H1 (cell line): Measurements from ENCODE around the gene SRRM4. TPM values are rescaled to one million over a fixed set of nuclear protein-coding genes. Genes with fewer than 3 reads are reported as not detected.

Source experiments
- CTCF ChIA-PET: fragments of 300-600 bp; sonication (Branson Sonifier 250); formaldehyde crosslinking; loops from one replicate; lab custom pipeline; 2021; ENCODE audit not compliant: partially characterized antibody; lab: Charles Lee
- POLR2A ChIA-PET: fragments of 300-600 bp; sonication (Branson Sonifier 250); formaldehyde crosslinking; loops from one replicate; lab custom pipeline; 2021; ENCODE audit warnings: inconsistent platforms; ENCODE audit not compliant: partially characterized antibody; lab: Charles Lee
- DNase-seq, 2 experiments: peaks; one replicate each; pipeline versions ENCODE4 v3.0.0 to v3.0.0-alpha.2; 2010 to 2022; ENCODE audit warnings: low spot score in 2 of 2, low read depth in 1 of 2, mixed read lengths in 1 of 2
- FAIRE-seq: peaks from 2 replicates; lab custom pipeline; 2011; peaks lifted over from hg19 to GRCh38; lab: Jason Lieb, UNC
- H2AFZ ChIP-seq: 2 replicates; pipeline ENCODE4 v1.8.1; 2012; ENCODE audit warnings: low read length, inconsistent platforms
- H2AK5ac ChIP-seq: 2 replicates; pipeline ENCODE4 v1.6.1; 2013; ENCODE audit warnings: low read depth, low read length
- H2BK120ac ChIP-seq: replicated peaks from 2 replicates; pipeline ENCODE3; 2013; ENCODE audit warnings: low read depth, low read length, inconsistent platforms
- H2BK12ac ChIP-seq: 2 replicates; pipeline ENCODE4 v1.6.1; 2013; ENCODE audit warnings: low read depth, low read length
- H2BK15ac ChIP-seq: 2 replicates; pipeline ENCODE4 v1.6.1; 2013; ENCODE audit warnings: low read length
- H2BK20ac ChIP-seq: 2 replicates; pipeline ENCODE4 v1.6.1; 2013; ENCODE audit warnings: low read length
- H2BK5ac ChIP-seq: 2 replicates; pipeline ENCODE4 v1.6.1; 2013; ENCODE audit warnings: low read depth, low read length
- H3K14ac ChIP-seq: 2 replicates; pipeline ENCODE4 v1.6.1; 2013; ENCODE audit warnings: inconsistent platforms; ENCODE audit not compliant: insufficient read length
- H3K18ac ChIP-seq: 2 replicates; pipeline ENCODE4 v1.6.1; 2013; ENCODE audit warnings: low read length; ENCODE audit errors: extremely low read depth
- H3K23ac ChIP-seq: 2 replicates; pipeline ENCODE4 v1.6.1; 2013; ENCODE audit warnings: inconsistent platforms; ENCODE audit not compliant: insufficient read length
- H3K23me2 ChIP-seq: 2 replicates; pipeline ENCODE4 v1.6.1; 2013; ENCODE audit warnings: low read depth, low read length
- H3K27ac ChIP-seq: 2 replicates; pipeline ENCODE4 v1.6.1; 2011; ENCODE audit warnings: low read depth, low read length, inconsistent platforms
- H3K27me3 ChIP-seq, 4 experiments: replicated peaks in 1 of 4; 1 replicate in 1 of 4; 2 replicates in 3 of 4; pipeline versions ENCODE4 v1.6.1 to v1.8.1; 2011 to 2013; ENCODE audit warnings: low read length in 3 of 4, mild to moderate bottlenecking in 3 of 4, inconsistent platforms in 2 of 4, mixed read lengths in 2 of 4, moderate library complexity in 1 of 4; ENCODE audit not compliant: control insufficient read depth in 3 of 4, insufficient read depth in 3 of 4; ENCODE audit errors: extremely low read depth in 1 of 4
- H3K36me3 ChIP-seq, 4 experiments: 2 replicates each; pipeline versions ENCODE4 v1.6.1 to v1.8.1; 2011 to 2013; ENCODE audit warnings: mild to moderate bottlenecking in 4 of 4, low read length in 3 of 4, moderate library complexity in 2 of 4, control low read depth in 1 of 4, inconsistent platforms in 1 of 4; ENCODE audit not compliant: insufficient read depth in 4 of 4, control insufficient read depth in 2 of 4
- H3K4ac ChIP-seq: replicated peaks from 2 replicates; pipeline ENCODE3; 2013; ENCODE audit warnings: low read length, low read depth, mixed read lengths, inconsistent platforms; ENCODE audit not compliant: insufficient read length
- H3K4me1 ChIP-seq, 4 experiments: replicated peaks in 1 of 4; 1 replicate in 1 of 4; 2 replicates in 3 of 4; pipeline versions ENCODE4 v1.6.1 to v1.8.1; 2011 to 2013; ENCODE audit warnings: low read length in 3 of 4, inconsistent platforms in 2 of 4, mixed read lengths in 1 of 4; ENCODE audit not compliant: insufficient read depth in 4 of 4, control insufficient read depth in 3 of 4
- H3K4me2 ChIP-seq, 2 experiments: 2 replicates each; pipeline versions ENCODE4 v1.6.1 to v1.8.1; 2011 to 2013; ENCODE audit warnings: low read depth in 2 of 2, low read length in 2 of 2, control low read depth in 1 of 2, inconsistent platforms in 1 of 2, mild to moderate bottlenecking in 1 of 2; ENCODE audit not compliant: insufficient read depth in 1 of 2
- H3K4me3 ChIP-seq, 4 experiments: fragments of 200-600, 300-600 bp in 1 of 4; sonication (generic), shearing (Covaris generic), sonication (Bioruptor Twin) in 1 of 4; 2 replicates each; pipeline versions ENCODE4 v1.5.1 to v1.8.1; 2011 to 2016; ENCODE audit warnings: low read length in 4 of 4, low read depth in 3 of 4, control low read depth in 2 of 4, inconsistent platforms in 2 of 4, mild to moderate bottlenecking in 2 of 4, mixed read lengths in 1 of 4, moderate library complexity in 1 of 4; ENCODE audit not compliant: insufficient read depth in 2 of 4; ENCODE audit errors: extremely low read depth in 1 of 4
- H3K56ac ChIP-seq: replicated peaks from 2 replicates; pipeline ENCODE3; 2013; ENCODE audit warnings: low read depth, mild to moderate bottlenecking, mixed read lengths, low read length, inconsistent platforms; ENCODE audit not compliant: insufficient read length
- H3K79me1 ChIP-seq: 2 replicates; pipeline ENCODE4 v1.6.1; 2013; ENCODE audit warnings: low read depth, low read length, control low read depth
- H3K79me2 ChIP-seq, 2 experiments: 2 replicates each; pipeline versions ENCODE4 v1.6.1 to v1.8.1; 2012 to 2013; ENCODE audit warnings: low read length in 2 of 2, mild to moderate bottlenecking in 2 of 2, inconsistent platforms in 1 of 2; ENCODE audit not compliant: insufficient read depth in 2 of 2, control insufficient read depth in 1 of 2
- H3K9ac ChIP-seq, 4 experiments: replicated peaks in 1 of 4; 1 replicate in 1 of 4; 2 replicates in 3 of 4; pipeline versions ENCODE4 v1.6.1 to v1.8.1; 2011 to 2013; ENCODE audit warnings: low read depth in 3 of 4, low read length in 3 of 4, control low read depth in 2 of 4, mild to moderate bottlenecking in 2 of 4, moderate library complexity in 2 of 4, inconsistent platforms in 1 of 4; ENCODE audit errors: extremely low read depth in 1 of 4
- H3K9me3 ChIP-seq, 2 experiments: 2 replicates each; pipeline versions ENCODE4 v1.6.1 to v1.8.1; 2012 to 2013; ENCODE audit warnings: mild to moderate bottlenecking in 2 of 2, moderate library complexity in 2 of 2, control low read depth in 1 of 2, inconsistent platforms in 1 of 2, low read depth in 1 of 2, low read length in 1 of 2, mixed read lengths in 1 of 2; ENCODE audit not compliant: insufficient read depth in 2 of 2
- H4K20me1 ChIP-seq, 2 experiments: replicated peaks in 1 of 2; 2 replicates each; pipeline versions ENCODE3 to v1.8.1; 2011 to 2013; ENCODE audit warnings: inconsistent platforms in 2 of 2, low read length in 2 of 2, mild to moderate bottlenecking in 1 of 2; ENCODE audit not compliant: insufficient read depth in 2 of 2, control insufficient read depth in 1 of 2
- H4K5ac ChIP-seq: 2 replicates; pipeline ENCODE4 v1.6.1; 2013; ENCODE audit warnings: low read length, low read depth, mixed read lengths, inconsistent platforms; ENCODE audit not compliant: insufficient read length
- H4K8ac ChIP-seq: 2 replicates; pipeline ENCODE4 v1.8.0; 2013; ENCODE audit warnings: mild to moderate bottlenecking, moderate library complexity, low read length, inconsistent platforms; ENCODE audit not compliant: insufficient read depth; ENCODE audit errors: extremely low read depth
- H4K91ac ChIP-seq: replicated peaks from 2 replicates; pipeline ENCODE3; 2013; ENCODE audit warnings: low read length, mixed read lengths, inconsistent platforms; ENCODE audit not compliant: insufficient read length
- CEBPB ChIP-seq: IDR thresholded peaks from 2 replicates; pipeline ENCODE4 v1.6.1; 2012; ENCODE audit warnings: low read depth, low read length
- CHD2 ChIP-seq: IDR thresholded peaks from 2 replicates; pipeline ENCODE4 v1.6.1; 2012; ENCODE audit warnings: low read length, improper control_type of control experiment
- FOSL1 ChIP-seq: IDR thresholded peaks from 2 replicates; pipeline ENCODE4 v1.6.1; 2011; ENCODE audit warnings: mild to moderate bottlenecking, low read depth, low read length, moderate library complexity; ENCODE audit not compliant: insufficient read depth
- HDAC2 ChIP-seq, 2 experiments: fragments of 300-600 bp in 1 of 2; sonication (generic) in 1 of 2; IDR thresholded peaks; 2 replicates each; pipeline ENCODE4 v1.6.1; 2011 to 2012; ENCODE audit warnings: low read depth in 2 of 2, low read length in 2 of 2, mild to moderate bottlenecking in 2 of 2, moderate library complexity in 2 of 2, borderline replicate concordance in 1 of 2, inconsistent platforms in 1 of 2
- JUND ChIP-seq: IDR thresholded peaks from 2 replicates; pipeline ENCODE4 v1.6.1; 2011; ENCODE audit warnings: mild to moderate bottlenecking, improper control_type of control experiment, low read length
- POLR2A ChIP-seq, 2 experiments: IDR thresholded peaks; 1 replicate in 1 of 2; 2 replicates in 1 of 2; pipeline ENCODE4 v1.6.1; 2011; ENCODE audit warnings: low read depth in 2 of 2, low read length in 2 of 2, mild to moderate bottlenecking in 2 of 2; ENCODE audit errors: control extremely low read depth in 1 of 2
- RXRA ChIP-seq: IDR thresholded peaks from 2 replicates; pipeline ENCODE4 v1.6.1; 2011; ENCODE audit warnings: low read depth, mild to moderate bottlenecking, low read length, moderate library complexity; ENCODE audit not compliant: insufficient read depth
- SIRT6 ChIP-seq: IDR thresholded peaks from one replicate; pipeline ENCODE4 v1.7.1; 2012; ENCODE audit warnings: low read length, inconsistent platforms
- WGBS, 2 experiments: shearing (Covaris generic) in 1 of 2; methylation state at CpG; one replicate each; pipeline versions ENCODE4 v1.1.6 to v1.1.7; 2013 to 2015; ENCODE audit warnings: low lambda C conversion rate in 2 of 2, mixed read lengths in 2 of 2, inconsistent platforms in 1 of 2, low coverage in 1 of 2, missing lambda C conversion rate in 1 of 2; ENCODE audit not compliant: insufficient replicate concordance in 2 of 2, insufficient coverage in 1 of 2, insufficient read length in 1 of 2; ENCODE audit errors: extremely low coverage in 1 of 2, missing lambda C conversion rate in 1 of 2; 5-methylcytosine and 5-hydroxymethylcytosine counted together
- polyA plus RNA-seq, 7 experiments: library from polyadenylated mRNA; depleted of rRNA in 3 of 7; stranded (reverse) in 5 of 7; unstranded in 2 of 7; fragments of >200 nt in 5 of 7; fragments of 200-250 nt in 2 of 7; gene quantifications; 1 replicate in 5 of 7; 2 replicates in 1 of 7; 4 replicates in 1 of 7; pipeline versions ENCODE4 v1.2.1 to v1.2.3, GENCODE V29; 2011 to 2013; ENCODE audit warnings: missing spikeins in 2 of 7, mixed read lengths in 2 of 7
- total RNA-seq: library from RNA; stranded (reverse); fragmentation: NEBNext Ultra II Directional; extraction: Animal tissue kit (Norgen Biotek cat#: 25700); gene quantifications from 2 replicates; pipeline ENCODE4 v1.2.1, GENCODE V29; 2021
- TF ChIP-seq, protein P1 (sequence below): IDR thresholded peaks from 2 replicates; pipeline ENCODE4 v1.6.1; 2012; ENCODE audit warnings: low read length, inconsistent platforms

Gene SRRM4
- total and polyA plus RNA-seq, 2 of the 8 experiments (the other 6 are each of a cell fraction or from before 2014, with no cell fraction given): 0.53 to 1.1 TPM

DNA sequence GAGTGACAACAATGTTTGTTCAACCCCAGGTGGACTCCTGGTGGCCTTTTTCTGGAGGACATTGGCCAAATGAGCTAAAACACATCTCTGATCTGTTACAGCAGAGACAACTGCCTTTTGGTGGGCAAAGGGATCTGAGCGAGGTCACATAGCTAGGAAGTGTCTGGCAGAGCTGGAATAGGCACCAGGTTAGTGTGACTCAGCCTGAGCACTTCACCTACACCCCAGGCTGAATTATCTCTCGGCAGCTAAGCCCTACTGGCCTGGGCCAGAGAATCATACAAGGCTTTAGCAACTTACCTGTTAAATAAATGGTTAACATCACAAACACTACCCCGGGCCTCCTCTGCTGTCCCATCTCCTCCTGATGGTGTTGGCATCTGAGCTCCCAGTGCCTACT is 147.2 kb downstream of the SRRM4 start:
- Histone ChIP-seq H2BK15ac (no peak overlapping the region), H4K91ac (no peak overlapping the region), H3K27me3 (no peaks in the 10 kb centered on the region; a peak in 1 of 7 replicates), H2BK120ac (no peak overlapping the region), H2BK5ac (no peak overlapping the region), H2AFZ (no peak overlapping the region), H3K36me3 (peaks cover 0 to 25% (median 0%) of the 10 kb centered on the region in 4 experiments; a peak in 3 of 8 replicates), H2BK12ac (no peak overlapping the region), H4K5ac (no peak overlapping the region), H3K4me2 (no peak overlapping the region), H2BK20ac (no peak overlapping the region), H3K18ac (no peak overlapping the region), H3K9me3 (peaks cover 23 to 30% of the 10 kb centered on the region in 2 experiments), H3K4ac (no peak overlapping the region), H2AK5ac (no peak overlapping the region), H3K56ac (no peak overlapping the region), H4K20me1 (peaks cover 0 to 7% of the 10 kb centered on the region in 2 experiments), H3K27ac (no peak overlapping the region), H3K9ac (no peak overlapping the region), H3K4me3 (no peak overlapping the region), H3K23me2 (peaks cover 9% of the 10 kb centered on the region; the same call in 1 of the 2 replicates), H4K8ac (no peak overlapping the region), H3K4me1 (no peaks in the 10 kb centered on the region; a peak in 1 of 7 replicates), H3K23ac (no peak overlapping the region), H3K14ac (no peak overlapping the region), H3K79me2 (no peaks in the 10 kb centered on the region), H3K79me1 (no peaks in the 10 kb centered on the region)
- FAIRE-seq: no peak
- POLR2A ChIA-PET: no interaction called here
- TF ChIP-seq RXRA (no peak), POLR2A (IDR thresholded peaks at IDR 0.05; ENCODE audit: control extremely low read depth in 1 of 2, low read depth in 2 of 2, low read length in 2 of 2) (no peak), CHD2 (no peak), FOSL1 (no peak), HDAC2 (IDR thresholded peaks at IDR 0.05; ENCODE audit: borderline replicate concordance in 1 of 2, low read depth in 2 of 2, low read length in 2 of 2) (no peak), JUND (no peak), SIRT6 (no peak), CEBPB (no peak)
- TF ChIP-seq, protein P1, sequence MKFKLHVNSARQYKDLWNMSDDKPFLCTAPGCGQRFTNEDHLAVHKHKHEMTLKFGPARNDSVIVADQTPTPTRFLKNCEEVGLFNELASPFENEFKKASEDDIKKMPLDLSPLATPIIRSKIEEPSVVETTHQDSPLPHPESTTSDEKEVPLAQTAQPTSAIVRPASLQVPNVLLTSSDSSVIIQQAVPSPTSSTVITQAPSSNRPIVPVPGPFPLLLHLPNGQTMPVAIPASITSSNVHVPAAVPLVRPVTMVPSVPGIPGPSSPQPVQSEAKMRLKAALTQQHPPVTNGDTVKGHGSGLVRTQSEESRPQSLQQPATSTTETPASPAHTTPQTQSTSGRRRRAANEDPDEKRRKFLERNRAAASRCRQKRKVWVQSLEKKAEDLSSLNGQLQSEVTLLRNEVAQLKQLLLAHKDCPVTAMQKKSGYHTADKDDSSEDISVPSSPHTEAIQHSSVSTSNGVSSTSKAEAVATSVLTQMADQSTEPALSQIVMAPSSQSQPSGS: no peak
- 96% methylated on average over 3 of the region's 3 CpGs; no CpG with 5 or more reads in 1 of the 2 experiments for WGBS, 2 experiments
- DNase-seq: no peak
- CTCF ChIA-PET: interaction anchor here (0.9 to 1.6 kb wide), 5 partner anchors 12 to 108 kb away, joined by 3 to 5 read pairs (median 3); no protein-coding TSS in a partner anchor
